Fibroblast of mammary gland (primary cell): Measurements from ENCODE around the gene IGFALS.

Experiments used
- DNase-seq: peaks from one replicate; pipeline ENCODE4 v3.0.0-alpha.2; 2010; ENCODE audit warnings: low read depth
- H3K4me3 ChIP-seq: 2 replicates; pipeline ENCODE4 v1.5.1; 2011; ENCODE audit warnings: low read depth, mild to moderate bottlenecking, low read length, moderate library complexity; ENCODE audit not compliant: control insufficient read depth
- TF ChIP-seq, protein P1 (sequence below): conservative IDR thresholded peaks from 2 replicates; pipeline ENCODE4 v1.5.1; 2011; ENCODE audit warnings: low read depth, low read length, inconsistent platforms; ENCODE audit not compliant: control insufficient read depth, insufficient read depth

Gene IGFALS

DNA sequence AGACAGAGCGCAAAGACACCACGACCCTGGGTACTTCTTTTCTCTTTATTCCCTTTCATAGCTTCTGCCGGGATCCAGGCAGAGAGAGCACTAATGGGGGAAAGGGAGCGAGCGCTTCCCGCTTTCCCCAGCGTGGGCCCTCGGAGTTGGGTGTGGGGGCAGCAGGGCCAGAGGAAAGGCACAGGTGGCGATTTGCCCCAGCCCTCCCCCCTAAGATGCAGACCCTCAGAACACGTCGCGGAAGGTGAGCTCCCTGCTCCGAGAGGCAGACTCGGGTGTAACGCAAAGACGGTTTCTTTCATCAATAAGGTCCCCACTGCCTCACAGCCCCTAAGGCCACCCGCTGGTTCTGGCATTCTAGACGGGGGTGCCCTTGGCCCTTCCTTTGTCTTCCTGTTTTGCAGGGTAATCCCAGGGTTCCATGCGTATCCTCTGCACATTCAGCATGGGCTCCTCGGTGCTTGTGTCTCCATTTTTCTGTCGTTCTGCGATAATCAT, 21.6 kb downstream of the IGFALS start:
- no peak for DNase-seq
- TF ChIP-seq, protein P1, sequence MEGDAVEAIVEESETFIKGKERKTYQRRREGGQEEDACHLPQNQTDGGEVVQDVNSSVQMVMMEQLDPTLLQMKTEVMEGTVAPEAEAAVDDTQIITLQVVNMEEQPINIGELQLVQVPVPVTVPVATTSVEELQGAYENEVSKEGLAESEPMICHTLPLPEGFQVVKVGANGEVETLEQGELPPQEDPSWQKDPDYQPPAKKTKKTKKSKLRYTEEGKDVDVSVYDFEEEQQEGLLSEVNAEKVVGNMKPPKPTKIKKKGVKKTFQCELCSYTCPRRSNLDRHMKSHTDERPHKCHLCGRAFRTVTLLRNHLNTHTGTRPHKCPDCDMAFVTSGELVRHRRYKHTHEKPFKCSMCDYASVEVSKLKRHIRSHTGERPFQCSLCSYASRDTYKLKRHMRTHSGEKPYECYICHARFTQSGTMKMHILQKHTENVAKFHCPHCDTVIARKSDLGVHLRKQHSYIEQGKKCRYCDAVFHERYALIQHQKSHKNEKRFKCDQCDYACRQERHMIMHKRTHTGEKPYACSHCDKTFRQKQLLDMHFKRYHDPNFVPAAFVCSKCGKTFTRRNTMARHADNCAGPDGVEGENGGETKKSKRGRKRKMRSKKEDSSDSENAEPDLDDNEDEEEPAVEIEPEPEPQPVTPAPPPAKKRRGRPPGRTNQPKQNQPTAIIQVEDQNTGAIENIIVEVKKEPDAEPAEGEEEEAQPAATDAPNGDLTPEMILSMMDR = no peak
- peak overlapping the region; percentile 69 for H3K4me3 ChIP-seq

DNA sequence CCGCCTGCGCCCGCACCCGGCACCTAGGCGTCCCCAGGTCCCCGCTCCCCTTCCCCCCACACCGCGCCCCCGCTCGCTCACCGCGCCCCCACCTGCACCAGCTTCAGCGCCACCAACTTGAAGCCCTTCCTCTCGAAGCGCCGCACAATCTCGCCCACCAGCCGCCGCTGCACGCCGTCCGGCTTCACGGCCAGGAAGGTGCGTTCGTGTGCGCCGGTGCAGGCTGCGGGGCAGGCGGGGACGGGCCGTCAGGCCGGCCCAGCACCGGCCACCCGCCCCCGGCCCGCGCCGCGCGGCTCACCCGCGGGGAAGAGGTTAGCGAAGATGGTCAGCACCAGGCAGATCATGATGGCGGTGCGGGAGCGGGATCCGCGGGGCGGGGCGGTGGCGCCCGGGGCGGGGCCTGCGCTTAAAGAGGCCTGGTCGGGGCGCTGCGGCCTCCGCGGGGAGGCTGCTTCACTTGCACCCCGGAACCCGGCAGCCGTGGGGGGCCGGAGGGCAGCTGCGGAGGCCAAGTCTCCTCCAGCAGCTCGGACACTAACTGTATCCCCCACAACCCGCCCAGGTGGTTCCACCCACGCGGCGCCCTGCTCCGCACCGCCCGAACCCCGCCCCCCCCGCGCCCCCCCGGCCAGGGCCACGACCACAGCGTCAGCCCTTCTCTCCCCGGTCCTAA, 22.2 kb downstream of the IGFALS start, which contains the start of gene NME3:
NME3 (minus strand) TSS at position 356 of the 676 bp plus-strand sequence; CDS start at position 347, 9 bp downstream.
- TF ChIP-seq, protein P1 = no peak
- peak; percentile 52 for DNase-seq
- peak within 1 kb of the TSS; percentile 69 for H3K4me3 ChIP-seq

DNA sequence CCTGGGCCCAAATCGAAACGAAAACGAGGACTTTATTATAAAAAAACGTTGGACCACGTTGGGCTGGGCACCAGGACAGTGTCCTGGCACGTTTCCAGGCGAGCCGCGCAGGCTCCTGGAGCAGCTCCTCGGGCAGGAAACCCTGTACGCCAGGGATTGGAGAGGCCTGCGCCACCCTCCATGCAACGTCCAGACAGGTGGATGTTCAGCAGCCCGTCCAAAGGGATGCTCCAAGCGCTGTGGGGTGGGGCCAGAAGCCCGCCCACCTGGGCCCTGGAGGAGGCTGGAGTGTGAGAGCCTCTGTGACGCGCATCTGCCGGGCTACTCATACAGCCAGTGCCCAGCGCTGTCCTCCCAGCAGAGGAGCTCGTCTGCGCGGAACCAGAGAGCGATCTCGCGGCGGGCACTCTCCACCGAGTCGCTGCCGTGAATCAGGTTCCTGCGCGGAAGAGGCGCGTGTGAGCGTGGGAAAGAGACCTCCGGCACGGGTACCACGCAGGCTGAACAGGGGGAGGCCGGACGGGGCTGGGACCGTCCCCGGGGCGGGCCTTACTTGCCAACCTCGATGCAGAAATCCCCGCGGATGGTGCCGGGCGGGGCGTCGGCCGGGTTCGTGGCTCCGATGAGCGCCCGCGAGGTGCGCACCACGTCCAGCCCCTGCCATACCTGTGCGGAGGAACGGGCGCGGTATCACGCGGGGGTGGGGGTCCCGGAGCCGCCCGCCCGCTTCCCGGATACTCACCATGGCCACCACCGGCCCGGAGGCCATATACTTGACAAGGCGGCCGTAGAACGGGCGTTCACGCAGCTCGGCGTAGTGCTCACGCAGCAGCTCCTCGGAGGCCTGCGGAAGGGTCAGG, 22.9 kb downstream of the IGFALS start:
- peak overlapping the region; percentile 69 for H3K4me3 ChIP-seq
- DNase-seq = peak; percentile 75
- TF ChIP-seq, protein P1 = no peak

DNA sequence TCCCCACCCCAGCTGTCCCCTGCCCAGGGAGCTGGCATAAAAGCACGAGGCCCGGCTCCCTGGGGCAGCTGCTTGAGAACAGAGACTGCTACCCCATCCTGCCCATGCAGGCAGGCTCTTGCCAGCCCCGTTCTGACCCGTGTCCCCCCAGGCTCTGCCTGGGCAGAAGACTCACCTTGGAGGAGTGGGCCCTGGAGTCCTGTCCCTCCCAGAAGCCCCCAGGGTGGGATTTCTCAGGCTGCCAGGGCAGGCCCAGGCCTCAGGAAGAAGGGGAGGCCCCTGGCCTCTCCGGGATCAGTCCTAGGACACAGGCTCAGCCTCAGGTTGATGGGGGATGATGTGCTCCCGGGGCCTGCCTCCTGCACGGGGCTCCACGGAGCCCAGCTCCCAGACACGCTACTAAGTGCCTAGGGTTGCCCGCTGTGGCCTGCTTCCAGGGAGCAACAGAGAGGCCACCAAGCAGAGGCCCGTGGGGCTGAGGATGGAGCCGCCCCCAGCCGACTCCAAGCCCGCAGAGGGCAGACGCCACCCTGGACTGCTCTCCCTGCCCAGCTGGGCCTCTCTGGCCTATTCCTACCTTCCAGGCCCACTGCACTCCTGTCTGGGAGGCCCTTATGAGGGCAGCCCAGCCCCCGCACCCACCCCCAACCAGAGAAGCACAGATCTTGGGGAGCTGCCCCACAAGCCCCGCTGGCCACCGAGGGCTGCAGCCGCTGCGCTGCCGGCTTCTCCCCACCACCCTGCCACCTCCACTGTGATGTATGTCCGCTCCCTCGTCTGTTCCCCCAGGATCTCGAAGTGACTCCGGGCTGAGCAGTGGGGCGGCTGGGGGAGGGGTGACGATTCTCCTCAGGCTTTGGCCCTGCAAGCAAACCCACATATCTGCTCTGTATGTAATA, 23.9 kb downstream of the IGFALS start:
- H3K4me3 ChIP-seq = peak overlapping the region; percentile 69
- TF ChIP-seq, protein P1 = no peak
- DNase-seq = no peak

DNA sequence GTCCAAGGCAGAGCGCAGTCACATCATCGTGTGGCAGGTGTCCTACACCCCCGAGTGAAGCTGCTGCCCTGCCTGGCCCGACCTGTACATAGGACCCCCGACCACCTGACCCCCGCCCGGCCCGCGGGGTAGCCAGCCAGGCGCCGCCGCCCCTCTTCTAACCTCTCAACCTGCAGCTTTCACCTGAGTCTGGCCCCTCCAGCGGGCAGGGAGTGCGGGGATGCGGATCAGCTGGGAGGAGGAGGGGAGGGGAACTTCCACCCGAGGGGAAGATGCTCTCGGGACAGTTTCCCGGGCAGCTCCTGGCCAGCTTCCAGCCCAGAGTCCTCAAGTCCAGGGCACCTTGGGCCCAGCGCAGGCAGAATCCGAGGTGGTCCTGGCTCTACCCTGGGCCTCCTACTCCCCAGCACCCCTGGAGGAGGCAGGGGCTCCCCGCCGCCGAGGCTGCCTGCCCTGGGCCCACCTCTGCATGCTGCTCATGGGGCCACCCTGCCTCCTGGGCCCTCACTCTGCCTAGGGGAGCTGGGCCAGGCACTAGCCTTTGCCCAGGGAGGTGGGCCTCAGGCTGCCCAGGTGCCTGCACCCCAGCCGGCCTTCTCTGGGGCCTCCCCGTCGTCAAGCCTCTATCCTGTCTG, 24.6 kb downstream of the IGFALS start:
- TF ChIP-seq, protein P1 = no peak
- no peak overlapping the region for H3K4me3 ChIP-seq
- DNase-seq = no peak
